Activated naive CD8-positive, alpha-beta T cell treated with anti-CD3 and anti-CD28 coated beads, Interleukin-2, amount 50 U/mL, for 24 hours (primary cell): ENCODE data around the gene ATP5PB.

Source experiments
- ATAC-seq: fragments of 150-1000 bp; cut with Tn5 transposase; one replicate; pipeline ENCODE4 v1.10.0; 2021
- DNase-seq: peaks from one replicate; pipeline ENCODE4 v3.0.0; 2021
- H3K27ac Mint-ChIP-seq: one replicate; pipeline ENCODE4 v1.8.0; 2021; ENCODE audit warnings: mild to moderate bottlenecking, mixed read lengths
- H3K27me3 Mint-ChIP-seq: one replicate; pipeline ENCODE4 v1.8.0; 2021; ENCODE audit warnings: mixed read lengths
- H3K36me3 Mint-ChIP-seq: one replicate; pipeline ENCODE4 v1.8.0; 2021; ENCODE audit warnings: low read depth, mixed read lengths
- H3K4me1 Mint-ChIP-seq: one replicate; pipeline ENCODE4 v1.8.0; 2021; ENCODE audit warnings: mixed read lengths
- H3K4me3 Mint-ChIP-seq: one replicate; pipeline ENCODE4 v1.8.0; 2021; ENCODE audit warnings: mild to moderate bottlenecking, moderate library complexity, mixed read lengths
- H3K9me3 Mint-ChIP-seq: one replicate; pipeline ENCODE4 v1.8.0; 2021; ENCODE audit warnings: mixed read lengths

ATP5PB gene

GRCh38 chr1:111436726-111437125, 12.5 kb upstream of the ATP5PB start:
- Mint-ChIP-seq H3K4me1 (peaks cover 3% of the 10 kb centered on the region), H3K9me3 (no peaks in the 10 kb centered on the region), H3K4me3 (no peak overlapping the region), H3K27me3 (no peaks in the 10 kb centered on the region), H3K36me3 (peaks cover 33% of the 10 kb centered on the region), H3K27ac (no peak overlapping the region)
- DNase-seq (no peak), ATAC-seq (no peak)

GRCh38 chr1:111439461-111440351, 9.6 kb upstream of the ATP5PB start:
- Mint-ChIP-seq H3K36me3 (peaks cover 61% of the 10 kb centered on the region), H3K27ac (peak overlapping the region; percentile 54)

GRCh38 chr1:111441573-111442192, 7.6 kb upstream of the ATP5PB start:
- Mint-ChIP-seq H3K9me3 (no peaks in the 10 kb centered on the region), H3K4me1 (peaks cover 40% of the 10 kb centered on the region), H3K36me3 (peaks cover 73% of the 10 kb centered on the region), H3K4me3 (no peak overlapping the region), H3K27me3 (no peaks in the 10 kb centered on the region), H3K27ac (peak overlapping the region; percentile 53)
- ATAC-seq (peak; percentile 56), DNase-seq (peak; percentile 58)

More at GRCh38 chr1:111439461-111440351, 9.6 kb upstream of the ATP5PB start:
- no peaks in the 10 kb centered on the region for H3K9me3 Mint-ChIP-seq
- ATAC-seq: no peak
- H3K4me1 Mint-ChIP-seq: peaks cover 26% of the 10 kb centered on the region
- no peak for DNase-seq
- H3K4me3 Mint-ChIP-seq: no peak overlapping the region
- no peaks in the 10 kb centered on the region for H3K27me3 Mint-ChIP-seq

GRCh38 chr1:111442457-111442856, 6.8 kb upstream of the ATP5PB start:
- H3K4me3 Mint-ChIP-seq: no peak overlapping the region
- H3K4me1 Mint-ChIP-seq: peaks cover 47% of the 10 kb centered on the region
- DNase-seq: no peak
- peak overlapping the region; percentile 53 for H3K27ac Mint-ChIP-seq
- H3K27me3 Mint-ChIP-seq: no peaks in the 10 kb centered on the region
- peaks cover 76% of the 10 kb centered on the region for H3K36me3 Mint-ChIP-seq
- peak; percentile 78 for ATAC-seq
- no peaks in the 10 kb centered on the region for H3K9me3 Mint-ChIP-seq

GRCh38 chr1:111444031-111444430, 5.2 kb upstream of the ATP5PB start:
- peaks cover 78% of the 10 kb centered on the region for H3K36me3 Mint-ChIP-seq
- H3K27ac Mint-ChIP-seq: peak overlapping the region; percentile 28
- H3K4me3 Mint-ChIP-seq: no peak overlapping the region
- no peak for DNase-seq
- no peak for ATAC-seq
- peaks cover 59% of the 10 kb centered on the region for H3K4me1 Mint-ChIP-seq
- H3K9me3 Mint-ChIP-seq: no peaks in the 10 kb centered on the region
- H3K27me3 Mint-ChIP-seq: no peaks in the 10 kb centered on the region

GRCh38 chr1:111446546-111446945, 2.7 kb upstream of the ATP5PB start:
- ATAC-seq (no peak), DNase-seq (no peak)
- Mint-ChIP-seq H3K27ac (peak overlapping the region; percentile 99), H3K4me1 (peaks cover 79% of the 10 kb centered on the region), H3K9me3 (no peaks in the 10 kb centered on the region), H3K27me3 (no peaks in the 10 kb centered on the region), H3K36me3 (peaks cover 79% of the 10 kb centered on the region), H3K4me3 (peak overlapping the region; percentile 100)

GRCh38 chr1:111446967-111447892, 2.0 kb upstream of the ATP5PB start:
- Mint-ChIP-seq H3K4me1 (peaks cover 84% of the 10 kb centered on the region), H3K36me3 (peaks cover 77% of the 10 kb centered on the region), H3K4me3 (peak overlapping the region; percentile 100), H3K27me3 (no peaks in the 10 kb centered on the region), H3K27ac (peak overlapping the region; percentile 99), H3K9me3 (no peaks in the 10 kb centered on the region)
- ATAC-seq (no peak), DNase-seq (no peak)

- H3K27ac Mint-ChIP-seq: peak overlapping the region; percentile 99
- peaks cover 83% of the 10 kb centered on the region for H3K4me1 Mint-ChIP-seq
- ATAC-seq: peak; percentile 39
- no peaks in the 10 kb centered on the region for H3K9me3 Mint-ChIP-seq
- peaks cover 72% of the 10 kb centered on the region for H3K36me3 Mint-ChIP-seq
- peak; percentile 33 for DNase-seq
- H3K27me3 Mint-ChIP-seq: no peaks in the 10 kb centered on the region
- H3K4me3 Mint-ChIP-seq: peak overlapping the region; percentile 100
These were observed 764 bp upstream of the ATP5PB start for GRCh38 chr1:111448482-111448917.

GRCh38 chr1:111449703-111450017, 396 bp downstream of the ATP5PB start:
- H3K4me3 Mint-ChIP-seq: peak overlapping the region; percentile 100
- ATAC-seq: no peak
- peak overlapping the region; percentile 99 for H3K27ac Mint-ChIP-seq

GRCh38 chr1:111450185-111450584, 921 bp downstream of the ATP5PB start:
- ATAC-seq (no peak), DNase-seq (no peak)
- H3K27me3 Mint-ChIP-seq: no peaks in the 10 kb centered on the region
- H3K4me1 Mint-ChIP-seq: peaks cover 89% of the 10 kb centered on the region
- peak overlapping the region; percentile 100 for H3K4me3 Mint-ChIP-seq
- H3K27ac Mint-ChIP-seq: peak overlapping the region; percentile 99
- peaks cover 66% of the 10 kb centered on the region for H3K36me3 Mint-ChIP-seq
- no peaks in the 10 kb centered on the region for H3K9me3 Mint-ChIP-seq

More at GRCh38 chr1:111449703-111450017, 396 bp downstream of the ATP5PB start:
- Mint-ChIP-seq H3K36me3 (peaks cover 67% of the 10 kb centered on the region), H3K27me3 (no peaks in the 10 kb centered on the region), H3K4me1 (peaks cover 86% of the 10 kb centered on the region), H3K9me3 (no peaks in the 10 kb centered on the region)
- no peak for DNase-seq

GRCh38 chr1:111452581-111452980, 3.3 kb downstream of the ATP5PB start:
- H3K9me3 Mint-ChIP-seq: no peaks in the 10 kb centered on the region
- DNase-seq (no peak), ATAC-seq (no peak)
- peaks cover 80% of the 10 kb centered on the region for H3K4me1 Mint-ChIP-seq
- H3K27ac Mint-ChIP-seq: no peak overlapping the region
- no peak overlapping the region for H3K4me3 Mint-ChIP-seq
- H3K27me3 Mint-ChIP-seq: no peaks in the 10 kb centered on the region
- peaks cover 69% of the 10 kb centered on the region for H3K36me3 Mint-ChIP-seq

- DNase-seq: no peak
- no peaks in the 10 kb centered on the region for H3K27me3 Mint-ChIP-seq
- H3K36me3 Mint-ChIP-seq: peaks cover 70% of the 10 kb centered on the region
- H3K9me3 Mint-ChIP-seq: no peaks in the 10 kb centered on the region
- no peak overlapping the region for H3K27ac Mint-ChIP-seq
- no peak for ATAC-seq
- H3K4me3 Mint-ChIP-seq: no peak overlapping the region
- peaks cover 71% of the 10 kb centered on the region for H3K4me1 Mint-ChIP-seq
These were observed 4.4 kb downstream of the ATP5PB start for GRCh38 chr1:111453706-111454105.

- H3K36me3 Mint-ChIP-seq: peaks cover 68% of the 10 kb centered on the region
These were observed 5.8 kb downstream of the ATP5PB start for GRCh38 chr1:111454859-111455641.

GRCh38 chr1:111455642-111456031, 6.4 kb downstream of the ATP5PB start:
- no peaks in the 10 kb centered on the region for H3K9me3 Mint-ChIP-seq
- no peaks in the 10 kb centered on the region for H3K27me3 Mint-ChIP-seq
- peaks cover 56% of the 10 kb centered on the region for H3K4me1 Mint-ChIP-seq
- H3K36me3 Mint-ChIP-seq: peaks cover 69% of the 10 kb centered on the region
- DNase-seq (no peak), ATAC-seq (no peak)
- H3K4me3 Mint-ChIP-seq: peak overlapping the region; percentile 2
- no peak overlapping the region for H3K27ac Mint-ChIP-seq

More at GRCh38 chr1:111454859-111455641, 5.8 kb downstream of the ATP5PB start:
- Mint-ChIP-seq H3K27me3 (no peaks in the 10 kb centered on the region), H3K4me3 (peak overlapping the region; percentile 16), H3K4me1 (peaks cover 62% of the 10 kb centered on the region), H3K9me3 (no peaks in the 10 kb centered on the region), H3K27ac (peak overlapping the region; percentile 61)
- ATAC-seq: peak; percentile 76
- no peak for DNase-seq
